GM23338 (cell line): ENCODE measurements around the gene RPS19BP1. TPM values are rescaled to one million over a fixed set of nuclear protein-coding genes. Genes with fewer than 3 reads are reported as not detected.

Source experiments
- polyA plus RNA-seq: library from polyadenylated mRNA; unstranded; fragments of >200 nt; fragmentation: Nextera tagmentation; extraction: Ambion mirVana; gene quantifications from 2 replicates; pipeline ENCODE4 v1.2.1, GENCODE V29; 2016
- total RNA-seq: library from RNA; depleted of rRNA; stranded (reverse); fragments of >200 nt; shearing (Covaris generic); gene quantifications from 2 replicates; pipeline ENCODE4 v1.2.3, GENCODE V29; 2014; rRNA removed

The RPS19BP1 gene
- total and polyA plus RNA-seq, 2 experiments from 2014 or later, result 153 to 215 TPM

Other genes starting within 250 kb of the RPS19BP1 start
- 2,755 and 3,244 TPM in 2 replicates for gene RPL3, start 213.1 kb downstream of the RPS19BP1 start, total RNA-seq
- 1,846 and 1,983 TPM in 2 replicates for gene RPL3, start 213.1 kb downstream of the RPS19BP1 start, polyA plus RNA-seq
- gene SYNGR1, start 182.8 kb downstream of the RPS19BP1 start, total RNA-seq, result 12.3 and 30.9 TPM in 2 replicates
- 37.0 and 37.7 TPM in 2 replicates for gene SYNGR1, start 182.8 kb downstream of the RPS19BP1 start, polyA plus RNA-seq
- 18.0 and 27.5 TPM in 2 replicates for gene TAB1, start 133.0 kb downstream of the RPS19BP1 start, total RNA-seq
- 10.7 and 12.4 TPM in 2 replicates for gene TAB1, start 133.0 kb downstream of the RPS19BP1 start, polyA plus RNA-seq
- 10.2 and 13.1 TPM in 2 replicates for gene MGAT3, start 75.7 kb downstream of the RPS19BP1 start, total RNA-seq
- 1.6 and 1.7 TPM in 2 replicates for gene MGAT3, start 75.7 kb downstream of the RPS19BP1 start, polyA plus RNA-seq
- gene MIEF1, start 30.5 kb downstream of the RPS19BP1 start, total RNA-seq, result 30.0 and 40.1 TPM in 2 replicates
- gene MIEF1, start 30.5 kb downstream of the RPS19BP1 start, polyA plus RNA-seq, result 12.2 and 13.2 TPM in 2 replicates
- 366 and 446 TPM in 2 replicates for gene ATF4, start 12.2 kb downstream of the RPS19BP1 start, total RNA-seq
- 553 and 628 TPM in 2 replicates for gene ATF4, start 12.2 kb downstream of the RPS19BP1 start, polyA plus RNA-seq
- 1.7 and 2.4 TPM in 2 replicates for gene CACNA1I, start 38.0 kb upstream of the RPS19BP1 start, total RNA-seq
- 0.42 and 0.47 TPM in 2 replicates for gene CACNA1I, start 38.0 kb upstream of the RPS19BP1 start, polyA plus RNA-seq